H4 (cell line): ENCODE measurements around the gene SH2B2. TPM values are rescaled to one million over a fixed set of nuclear protein-coding genes. Genes with fewer than 3 reads are reported as not detected.
A peak's percentile ranks its signal among the peaks of the same experiment; 100 is the strongest.

Experiments used
- DNase-seq: peaks from one replicate; pipeline ENCODE4 v3.0.0-alpha.2; 2015; ENCODE audit warnings: low spot score
- total RNA-seq: library from RNA; depleted of rRNA; stranded (reverse); fragments of >200 nt; shearing (Covaris generic); gene quantifications from 2 replicates; pipeline ENCODE4 v1.2.3, GENCODE V29; 2014

SH2B2 gene
- total RNA-seq, 1 experiment from 2014 or later, result 1.8 TPM

DNA sequence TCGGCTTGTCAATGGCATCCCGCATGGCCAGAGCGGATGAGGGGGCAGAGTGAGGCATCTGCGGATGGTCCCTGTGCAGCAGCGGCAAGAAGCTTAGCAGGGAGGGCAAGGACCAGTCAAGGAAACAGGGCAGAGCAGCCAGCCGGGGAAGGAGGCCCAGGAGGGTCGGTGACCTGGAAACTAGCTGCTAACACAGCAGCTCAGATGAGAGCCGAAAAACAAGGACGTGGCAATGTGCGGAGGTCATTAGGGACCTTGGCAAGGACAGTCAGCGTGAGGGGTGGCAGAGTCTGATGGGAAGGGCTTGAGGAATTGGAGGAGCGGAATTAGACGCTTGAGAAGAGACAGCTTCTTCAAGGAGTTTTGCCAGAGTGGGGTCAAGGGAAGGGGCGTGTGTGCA, 20.1 kb upstream of the SH2B2 start:
- DNase-seq, result no peak

DNA sequence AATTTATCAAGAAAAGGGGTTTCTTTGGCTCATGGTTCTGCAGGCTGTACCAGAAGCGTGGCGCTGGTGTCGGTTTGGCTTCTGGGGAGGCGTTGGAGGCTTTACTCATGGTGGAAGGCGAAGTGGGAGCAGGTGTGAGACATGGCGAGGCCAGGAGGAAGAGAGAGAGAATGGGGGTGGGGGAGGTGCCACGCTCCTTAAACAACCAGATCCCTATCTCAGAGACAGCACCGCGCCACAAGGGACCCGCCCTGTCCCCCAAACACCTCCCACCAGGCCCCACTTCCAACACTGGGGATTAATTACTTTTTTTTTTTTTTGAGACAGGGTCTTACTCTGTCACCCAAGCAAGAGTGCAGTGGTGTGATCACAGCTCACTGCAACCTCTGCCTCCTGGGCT, 18.0 kb upstream of the SH2B2 start:
- no peak for DNase-seq

DNA sequence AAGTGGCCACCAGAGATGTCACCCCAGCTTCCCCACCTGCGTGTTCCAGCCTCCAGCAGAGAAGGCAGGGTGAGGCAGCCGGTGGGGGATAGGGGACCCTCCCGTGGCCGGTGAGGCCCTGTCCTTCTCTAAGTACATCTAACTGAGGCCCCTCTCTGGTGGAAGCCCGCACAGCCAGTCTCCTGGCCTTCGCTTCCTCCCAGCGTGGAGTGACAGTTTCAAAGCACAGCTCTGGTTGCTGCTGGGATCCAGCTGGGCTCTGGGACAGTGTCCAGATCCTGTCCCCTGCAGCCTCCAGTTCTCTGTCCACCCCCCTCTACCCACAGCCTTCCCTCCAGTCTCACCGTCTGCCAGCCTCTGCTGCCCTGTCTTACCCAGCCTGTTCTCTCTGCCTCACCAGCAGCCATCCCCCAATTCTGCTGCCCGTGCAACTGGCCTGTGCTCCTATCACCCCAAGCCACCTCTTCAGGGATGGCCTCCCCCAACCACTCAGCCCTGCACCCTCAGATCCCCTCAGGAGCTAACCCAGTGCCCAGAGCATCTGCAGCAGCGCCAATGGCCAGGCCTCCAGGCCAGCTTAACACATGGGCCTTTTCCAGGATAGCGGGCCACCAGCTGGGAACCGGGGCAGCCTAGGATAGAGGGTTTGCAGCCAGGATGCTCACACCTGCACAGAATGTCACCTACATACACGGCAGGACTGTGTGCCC, 16.3 kb upstream of the SH2B2 start:
- DNase-seq, result no peak

DNA sequence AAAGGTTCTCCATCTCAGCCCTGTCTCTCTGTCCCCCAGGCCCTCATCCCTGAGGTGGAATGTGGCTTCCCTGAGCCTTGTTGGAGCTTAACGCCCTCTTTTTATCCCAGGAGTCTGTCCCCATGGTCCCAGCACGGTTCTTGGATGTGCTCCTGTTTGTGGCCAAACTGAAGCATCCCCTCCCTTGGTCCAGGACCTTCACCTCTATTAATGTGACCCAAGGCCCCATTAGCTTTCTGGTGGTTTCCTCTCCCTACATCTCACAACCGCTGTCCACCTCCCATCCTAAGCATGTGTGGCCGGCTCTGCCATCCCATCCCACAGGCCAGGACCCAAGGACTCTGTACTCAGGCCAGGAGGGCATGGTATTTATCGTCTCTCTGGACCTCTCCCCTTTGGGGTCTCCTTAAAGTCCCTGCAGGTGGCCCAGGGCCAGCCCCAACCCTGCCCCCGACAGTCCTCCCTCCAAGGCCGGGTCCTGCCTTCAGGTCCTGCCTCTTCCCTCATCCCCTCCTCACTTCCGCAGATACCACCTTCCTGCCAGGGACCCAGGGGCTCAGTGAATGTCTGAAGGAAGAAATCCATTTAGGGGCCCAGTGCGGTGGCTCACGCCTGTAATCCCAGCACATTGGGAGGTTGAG, 15.4 kb upstream of the SH2B2 start:
- no peak for DNase-seq

DNA sequence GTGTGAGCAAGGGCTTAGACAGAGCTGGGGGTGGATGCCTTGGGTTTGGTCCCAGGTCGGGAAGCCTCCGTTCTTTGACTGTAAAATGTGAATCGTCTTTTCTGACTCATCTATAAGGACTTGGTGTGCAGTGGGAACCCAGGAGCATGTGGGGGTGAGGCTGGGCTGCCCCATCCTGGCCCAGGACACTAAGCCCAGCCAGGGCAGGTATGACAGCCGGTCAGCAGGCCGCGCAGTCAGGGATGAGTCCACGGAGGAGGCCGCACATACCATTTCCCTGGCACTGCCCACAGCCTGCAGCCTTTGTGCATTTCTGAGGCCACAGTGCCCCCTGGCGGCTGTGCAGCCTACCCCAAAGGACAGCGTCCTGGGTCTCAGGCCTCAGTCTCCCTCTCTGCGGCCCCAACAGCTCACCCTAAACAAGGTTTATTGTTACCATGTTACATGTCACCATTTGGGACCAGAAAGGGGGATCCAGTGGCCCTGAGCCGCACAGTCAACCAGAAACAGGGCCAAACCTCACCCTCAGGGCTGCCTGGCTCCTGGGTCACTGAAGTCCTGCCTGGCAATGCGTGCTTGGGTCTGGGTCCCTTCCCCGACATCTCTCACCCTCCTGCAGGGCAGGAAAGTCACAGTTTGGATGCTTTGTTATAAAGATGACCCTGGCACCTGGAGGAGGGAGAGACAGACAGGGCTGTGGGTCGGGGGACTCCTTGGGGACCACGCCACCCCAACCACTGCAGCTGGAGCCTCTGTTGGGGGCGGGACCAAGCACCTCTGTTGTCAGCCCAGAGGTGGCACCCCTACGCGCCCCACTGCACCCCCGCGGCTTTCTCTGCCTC, 14.4 kb upstream of the SH2B2 start:
- DNase-seq, result peak; percentile 75

DNA sequence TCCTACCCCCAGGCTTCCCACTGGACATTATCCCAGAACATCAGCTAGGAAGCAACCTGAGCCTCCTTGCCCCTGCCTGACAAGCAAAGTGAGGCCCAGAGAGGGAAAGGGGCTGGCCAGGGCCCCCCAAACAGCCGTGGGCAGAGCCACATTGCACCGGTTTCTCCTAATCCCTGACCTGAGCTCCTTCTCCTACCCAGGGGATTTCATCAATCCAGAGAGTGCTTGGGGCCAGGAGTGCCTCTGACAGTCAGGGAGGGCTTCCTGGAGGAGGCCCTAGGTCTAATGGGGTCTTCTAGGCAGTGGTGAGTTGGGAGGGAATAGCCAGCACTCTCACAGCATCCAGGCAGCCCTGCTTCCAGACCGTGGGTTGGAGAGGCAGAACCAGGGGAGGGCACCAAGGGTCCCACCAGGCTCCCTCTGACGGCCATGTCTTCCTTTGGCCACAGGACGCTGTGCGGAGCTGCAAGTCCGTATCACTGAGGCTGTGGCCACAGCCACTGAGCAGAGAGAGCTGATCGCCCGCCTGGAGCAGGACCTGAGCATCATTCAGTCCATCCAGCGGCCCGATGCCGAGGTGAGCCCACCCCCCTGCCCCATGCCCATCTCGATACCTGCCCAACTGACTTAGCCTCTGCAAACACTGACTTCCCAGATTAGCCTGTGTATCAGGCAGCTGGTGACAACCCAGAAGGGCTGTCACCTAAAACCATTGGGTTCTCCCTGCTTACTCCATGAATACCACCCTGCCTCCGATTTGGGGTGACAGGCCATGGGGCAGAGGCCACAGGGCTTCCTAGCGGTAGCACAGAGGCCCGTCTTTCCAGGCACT, 13.5 kb upstream of the SH2B2 start:
- DNase-seq, result no peak

DNA sequence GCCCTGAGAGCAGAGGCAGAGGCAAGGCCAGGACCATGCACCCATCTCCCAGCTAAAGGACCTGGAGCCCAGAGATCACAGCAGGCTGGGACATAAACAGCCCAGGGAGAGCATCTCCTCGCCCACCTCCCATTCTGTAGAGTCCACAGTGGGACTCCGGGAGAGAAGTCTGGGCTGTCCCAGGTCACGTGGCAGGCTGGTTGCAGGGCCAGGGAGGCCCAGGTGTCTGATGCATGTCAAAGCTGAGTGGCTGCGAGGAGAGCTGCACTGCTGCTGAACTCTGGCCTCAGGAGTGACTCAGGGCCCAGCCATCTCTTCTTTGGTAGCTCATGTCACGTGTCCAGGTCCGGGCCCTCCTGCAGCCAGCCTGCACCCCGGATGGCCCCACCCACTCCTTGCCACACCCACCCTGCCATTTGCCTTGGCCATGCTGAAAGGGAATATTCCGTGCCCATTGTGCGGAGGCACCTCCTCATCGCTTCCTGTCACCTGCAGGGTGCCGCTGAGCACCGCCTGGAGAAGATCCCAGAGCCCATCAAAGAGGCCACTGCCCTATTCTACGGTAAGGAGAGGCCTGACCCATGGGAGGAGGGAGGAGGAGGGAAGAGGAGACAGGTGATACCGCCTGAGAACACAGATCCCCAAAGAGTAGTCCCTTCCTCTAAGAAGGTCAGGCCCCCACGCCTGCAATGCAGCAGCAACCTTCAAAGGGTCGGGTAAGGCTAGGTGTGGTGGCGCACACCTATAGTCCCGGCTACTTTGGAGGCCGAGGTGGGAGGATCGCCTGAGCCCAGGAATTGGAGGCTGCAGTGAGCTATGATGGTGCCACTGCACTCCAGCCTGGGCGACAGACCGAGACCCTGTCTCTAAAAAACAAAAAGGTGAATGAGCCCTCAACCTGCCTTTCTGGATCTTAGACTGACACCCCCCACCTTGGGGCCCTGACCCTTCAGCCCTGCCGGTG, 12.6 kb upstream of the SH2B2 start:
- peak; percentile 93 for DNase-seq

DNA sequence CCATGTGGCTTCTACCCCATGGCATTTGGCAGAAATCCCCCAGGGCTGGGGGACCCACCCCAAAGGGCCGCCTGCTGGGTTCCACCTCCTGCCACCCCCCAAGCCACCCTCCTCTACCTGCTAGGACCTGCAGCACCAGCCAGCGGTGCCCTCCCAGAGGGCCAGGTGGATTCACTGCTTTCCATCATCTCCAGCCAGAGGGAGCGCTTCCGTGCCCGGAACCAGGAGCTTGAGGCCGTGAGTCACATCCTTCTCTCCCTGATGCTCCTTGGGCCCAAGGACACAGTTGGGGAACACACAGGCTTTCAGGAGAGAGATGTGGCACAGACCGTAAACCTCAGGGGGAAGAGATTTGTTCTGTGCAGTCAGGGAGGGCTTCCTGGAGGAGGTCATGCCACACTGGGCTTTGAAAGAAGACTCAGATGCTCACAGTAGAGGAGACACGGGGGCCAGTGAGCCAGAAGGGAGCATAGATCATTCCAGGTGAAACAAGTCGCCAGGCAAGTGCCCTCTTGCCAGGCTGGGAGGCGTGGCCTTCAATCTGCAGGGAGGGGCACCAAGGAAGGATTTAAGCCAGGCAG, 11.5 kb upstream of the SH2B2 start:
- no peak for DNase-seq

DNA sequence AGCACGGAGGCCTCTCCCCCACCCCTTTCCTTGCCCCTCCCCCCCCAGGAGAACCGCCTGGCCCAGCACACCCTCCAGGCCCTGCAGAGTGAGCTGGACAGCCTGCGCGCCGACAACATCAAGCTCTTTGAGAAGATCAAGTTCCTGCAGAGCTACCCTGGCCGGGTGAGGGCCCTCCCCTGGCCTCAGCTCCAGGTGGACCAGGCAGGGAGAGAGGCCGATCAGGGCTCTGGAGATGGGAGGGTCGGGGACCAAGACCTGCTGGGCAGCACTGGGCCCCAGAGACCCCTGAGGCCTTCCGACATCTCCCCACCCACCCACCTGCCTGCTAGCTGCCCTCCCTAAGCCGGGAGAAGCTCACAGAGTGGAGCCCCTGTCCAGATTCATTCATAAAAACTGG, 8.8 kb upstream of the SH2B2 start:
- no peak for DNase-seq

DNA sequence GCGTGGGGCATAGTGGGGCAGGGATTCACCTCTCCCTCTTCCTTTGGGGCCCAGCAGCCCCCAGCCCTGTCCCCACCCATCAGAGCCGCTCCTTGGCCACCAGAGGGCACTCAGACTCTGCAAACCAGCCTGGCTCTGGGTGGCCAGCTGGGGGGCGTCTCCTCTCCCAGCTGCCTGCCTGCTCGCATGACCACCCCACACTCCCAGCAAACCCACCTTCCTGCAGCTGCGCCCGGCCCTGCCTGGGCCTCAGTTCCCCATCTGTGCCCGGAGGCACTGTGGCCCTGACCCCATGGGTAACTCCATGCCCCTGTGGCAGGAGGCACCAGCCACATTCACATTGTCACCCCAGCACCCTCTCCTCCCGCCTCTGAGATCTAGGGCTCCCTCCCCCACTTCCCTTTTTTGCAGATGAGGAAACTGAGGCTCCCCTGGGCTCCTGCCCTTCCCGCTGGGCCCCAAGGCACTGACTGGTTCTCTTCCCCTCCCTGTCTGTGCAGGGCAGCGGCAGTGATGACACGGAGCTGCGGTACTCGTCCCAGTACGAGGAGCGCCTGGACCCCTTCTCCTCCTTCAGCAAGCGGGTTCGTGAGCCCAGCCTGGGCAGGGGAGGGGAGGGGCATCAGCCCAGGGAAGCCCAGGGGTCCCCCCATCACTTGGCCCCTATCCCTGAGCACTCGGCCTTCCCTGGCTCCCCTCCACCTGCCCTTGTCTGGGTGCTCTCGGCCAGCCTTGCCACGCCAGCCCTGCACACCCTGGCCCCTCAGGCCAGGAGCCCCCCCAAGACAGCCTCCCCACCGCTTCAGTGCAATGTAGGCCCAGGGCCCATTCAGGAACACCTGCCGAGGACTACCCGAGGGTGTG, 6.9 kb upstream of the SH2B2 start:
- peak; percentile 51 for DNase-seq

DNA sequence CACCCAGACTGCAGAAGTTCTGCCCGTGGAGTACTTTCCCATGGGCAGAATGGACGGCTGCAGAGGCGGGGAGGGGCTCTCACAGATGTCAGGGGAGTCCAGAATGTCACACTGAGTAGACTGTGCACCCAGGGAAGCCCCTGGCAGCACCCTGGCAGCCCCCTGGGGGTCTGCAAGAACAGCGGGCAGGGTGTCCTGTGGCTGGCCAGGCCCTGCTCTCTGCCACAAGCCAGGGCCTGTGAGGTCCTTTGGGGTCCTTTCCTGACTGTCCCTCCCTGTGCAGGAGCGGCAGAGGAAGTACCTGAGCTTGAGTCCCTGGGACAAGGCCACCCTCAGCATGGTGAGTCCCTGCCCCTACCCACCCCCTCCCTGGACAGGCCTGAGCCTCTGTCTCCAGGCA, 6.1 kb upstream of the SH2B2 start:
- DNase-seq, result no peak

DNA sequence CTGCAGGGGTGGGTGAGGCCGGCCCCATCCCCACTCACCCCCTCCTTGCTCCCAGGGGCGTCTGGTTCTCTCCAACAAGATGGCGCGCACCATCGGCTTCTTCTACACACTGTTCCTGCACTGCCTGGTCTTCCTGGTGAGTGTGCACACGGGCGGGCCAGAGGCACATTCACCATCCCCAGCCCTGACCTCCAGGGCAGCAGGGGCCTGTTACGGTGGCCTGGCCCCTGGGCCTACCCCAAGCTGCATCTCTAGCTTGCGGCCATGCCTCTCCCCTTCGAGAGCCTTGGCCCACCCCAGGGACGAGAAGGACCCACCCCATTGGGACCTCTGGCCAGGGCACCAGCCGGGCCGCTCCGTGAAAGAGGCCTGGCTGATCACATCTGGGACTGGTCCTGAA, 4.9 kb upstream of the SH2B2 start:
- no peak for DNase-seq

DNA sequence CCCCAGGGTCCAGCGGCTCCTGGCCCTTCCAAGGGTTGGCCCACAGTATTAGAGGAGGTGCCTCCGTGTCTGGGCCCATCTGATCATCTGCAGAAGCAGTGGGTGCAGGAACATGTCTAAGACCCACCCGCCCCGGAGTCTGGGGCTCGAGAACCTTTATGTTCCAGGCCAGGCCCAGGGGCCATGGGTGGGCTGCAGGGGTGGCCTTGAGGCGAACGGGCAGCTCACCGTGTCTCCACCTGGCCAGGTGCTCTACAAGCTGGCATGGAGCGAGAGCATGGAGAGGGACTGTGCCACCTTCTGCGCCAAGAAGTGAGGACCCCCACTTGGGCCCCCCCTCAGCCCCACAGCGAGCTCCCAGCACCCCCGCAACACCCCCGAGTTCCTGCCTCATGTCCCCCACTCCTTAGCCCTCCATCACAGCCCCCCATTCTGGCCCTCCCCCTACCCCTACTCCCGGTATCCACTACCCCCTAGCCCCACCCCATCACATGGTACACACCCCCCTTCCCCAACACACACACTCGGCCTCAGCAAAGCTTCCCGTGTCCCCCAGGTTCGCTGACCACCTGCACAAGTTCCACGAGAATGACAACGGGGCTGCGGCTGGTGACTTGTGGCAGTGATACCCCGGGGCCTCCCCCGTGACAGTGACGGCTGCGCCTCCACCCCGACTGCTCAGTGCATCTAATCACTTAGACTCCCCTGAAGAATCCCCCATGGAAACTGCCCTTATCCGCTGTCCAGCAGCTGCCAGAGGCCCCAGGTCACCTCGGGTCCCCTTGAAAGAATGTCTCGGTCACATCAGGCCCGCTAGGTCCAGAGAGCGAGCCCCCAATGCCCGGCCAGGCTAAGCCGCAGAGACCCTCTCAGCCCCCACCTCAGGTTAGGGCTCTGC, 4.0 kb upstream of the SH2B2 start:
- no peak for DNase-seq

DNA sequence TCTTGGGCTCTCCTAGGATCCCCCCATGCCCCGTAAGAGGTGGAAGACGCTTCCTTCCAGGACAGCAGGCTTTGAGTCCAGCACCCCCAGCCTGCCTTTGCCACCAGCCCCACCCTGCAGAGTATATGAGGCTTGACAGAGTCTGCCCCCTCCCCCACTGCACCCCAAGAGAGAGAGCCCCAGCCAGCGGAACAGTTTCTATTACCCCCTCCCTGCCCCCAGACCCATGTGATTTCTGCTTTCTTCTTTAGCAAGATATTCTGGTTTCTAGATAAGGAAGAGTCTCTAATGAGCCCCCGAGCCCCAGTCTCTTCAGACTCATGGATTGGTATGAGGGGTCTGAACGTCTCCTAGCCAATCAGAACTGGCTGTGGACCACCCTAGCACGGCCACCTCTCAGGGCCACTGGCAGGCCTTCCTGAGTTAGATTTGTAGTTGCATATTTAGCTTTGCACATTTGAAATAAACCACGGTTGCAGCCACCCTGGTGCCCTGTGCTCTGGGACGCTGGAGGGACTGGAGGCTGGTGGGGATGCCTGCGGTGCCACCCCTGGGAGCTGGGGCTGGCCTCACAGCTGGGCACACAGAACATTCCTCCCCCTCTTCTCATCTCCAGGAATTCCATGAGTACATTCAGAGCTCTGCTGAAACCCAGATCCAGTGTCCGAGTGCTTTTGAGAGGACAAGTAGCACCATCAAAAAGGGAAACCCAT, 3.0 kb upstream of the SH2B2 start:
- no peak for DNase-seq

DNA sequence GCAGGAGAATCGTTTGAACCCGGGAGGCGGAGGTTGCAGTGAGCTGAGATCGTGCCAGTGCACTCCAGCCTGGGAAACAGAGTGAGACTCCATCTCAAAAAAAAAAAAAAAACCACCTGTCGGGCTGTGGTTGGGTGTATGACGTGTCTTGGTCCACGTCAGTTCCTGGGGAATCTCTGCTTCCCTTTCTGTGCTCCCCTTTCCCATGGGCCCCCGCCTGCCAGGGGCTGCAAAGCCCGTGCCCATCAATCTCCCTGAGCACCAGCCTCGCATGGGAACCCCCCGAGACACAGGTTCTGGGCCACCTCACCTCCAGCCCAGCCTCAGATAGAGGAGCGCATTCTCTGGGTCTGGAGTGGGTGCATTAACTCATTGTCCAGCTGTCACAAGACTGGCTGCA, 2.3 kb upstream of the SH2B2 start:
- DNase-seq, result no peak

DNA sequence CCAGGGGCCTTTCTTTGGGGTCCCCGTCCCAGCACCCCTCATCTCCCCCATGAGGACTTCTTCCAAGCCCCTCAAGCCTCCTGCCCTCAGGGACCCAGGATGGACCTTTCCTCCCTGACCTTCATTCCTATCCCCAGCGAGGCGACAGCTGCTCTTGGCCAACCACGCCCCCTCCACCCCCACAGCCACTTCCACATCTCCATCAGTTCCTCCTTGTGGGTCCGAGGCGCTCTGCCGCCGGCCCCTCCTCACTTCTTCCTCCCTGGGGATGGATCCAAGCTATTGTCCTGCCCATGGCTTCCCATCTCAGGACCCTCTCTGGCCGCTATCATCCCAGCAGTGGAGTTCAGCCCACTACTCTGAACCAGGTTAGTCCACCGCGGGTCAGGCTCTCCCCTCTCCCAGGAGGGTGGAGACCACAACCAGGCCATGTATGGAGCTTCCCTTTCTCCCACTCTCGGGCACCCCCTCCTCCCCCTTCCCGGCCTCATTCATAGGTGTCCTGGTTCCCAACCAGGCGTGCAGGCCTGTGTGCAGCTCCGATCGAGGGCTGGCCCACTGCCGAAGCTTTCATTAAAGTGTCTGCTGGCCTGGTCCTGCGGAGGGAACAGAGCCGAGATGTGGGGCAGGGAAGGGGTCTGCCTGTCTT, 1.7 kb upstream of the SH2B2 start:
- no peak for DNase-seq

DNA sequence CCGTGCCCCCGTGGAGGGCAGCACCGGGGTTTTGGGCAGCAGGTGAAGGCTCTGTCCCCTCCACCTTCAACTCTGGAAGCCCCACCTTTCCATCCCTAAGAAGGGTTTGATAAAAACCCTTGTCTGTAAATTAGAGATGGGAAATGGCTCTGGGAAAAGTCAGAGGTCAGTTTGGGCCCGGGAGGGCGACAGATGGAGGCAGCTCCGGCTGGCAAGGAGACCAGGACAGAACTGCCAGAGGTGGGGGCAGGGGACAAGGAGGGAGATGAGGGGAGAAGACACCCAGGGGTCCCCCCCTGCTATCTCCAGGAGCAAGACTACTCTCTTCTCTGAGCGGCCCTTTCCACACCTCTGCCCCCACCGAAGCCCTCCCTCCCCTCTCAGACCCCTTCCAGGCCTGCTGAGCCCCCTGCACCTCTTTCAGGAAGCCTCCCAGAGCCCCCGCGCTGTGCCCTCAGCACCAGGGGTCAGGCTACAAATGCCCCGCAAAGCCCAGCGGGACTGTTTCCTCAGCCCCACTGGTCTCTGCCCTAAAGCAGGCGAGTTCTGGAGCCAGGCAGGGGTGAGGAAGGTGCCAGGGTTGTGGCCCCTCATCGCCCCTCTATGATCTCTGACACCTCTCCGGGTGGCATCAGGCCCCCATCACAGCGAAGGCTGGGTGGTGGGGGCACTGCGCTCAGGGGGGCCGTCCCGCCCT, 980 bp upstream of the SH2B2 start:
- DNase-seq, result no peak
